Smooth muscle cell (in vitro differentiated cells): ENCODE measurements around the gene RPL18. TPM values are rescaled to one million over a fixed set of nuclear protein-coding genes. Genes with fewer than 3 reads are reported as not detected.

Source experiments
- DNase-seq: peaks from one replicate; lab custom pipeline; 2025; ENCODE audit not compliant: unreplicated experiment; lab: John Stamatoyannopoulos, UW
- H2AFZ ChIP-seq: fragments of 200-600 bp; sonication (generic); 2 replicates; pipeline ENCODE4 v1.6.0; 2016; ENCODE audit warnings: antibody characterized with exemption, low read depth, mild to moderate bottlenecking
- H3F3A ChIP-seq: fragments of 200-600 bp; sonication (generic); 2 replicates; pipeline ENCODE4 v1.6.0; 2017; ENCODE audit warnings: antibody characterized with exemption, low read depth
- H3K27ac ChIP-seq: fragments of 200-600 bp; sonication (generic); 2 replicates; pipeline ENCODE4 v1.5.1; 2016; ENCODE audit warnings: low read depth, mild to moderate bottlenecking
- H3K27me3 ChIP-seq: fragments of 200-600 bp; sonication (generic); 2 replicates; pipeline ENCODE4 v1.6.1; 2016; ENCODE audit warnings: low read depth, mild to moderate bottlenecking
- H3K36me3 ChIP-seq: fragments of 200-600 bp; sonication (generic); 2 replicates; pipeline ENCODE4 v1.5.1; 2016; ENCODE audit warnings: low read depth
- H3K4me1 ChIP-seq: fragments of 200-600 bp; sonication (generic); 2 replicates; pipeline ENCODE4 v1.5.1; 2016; ENCODE audit warnings: low read depth
- H3K4me2 ChIP-seq: fragments of 200-600 bp; sonication (generic); 2 replicates; pipeline ENCODE4 v1.6.0; 2016; ENCODE audit warnings: mild to moderate bottlenecking
- H3K4me3 ChIP-seq: fragments of 200-600 bp; sonication (generic); 2 replicates; pipeline ENCODE4 v1.5.1; 2016; ENCODE audit warnings: mild to moderate bottlenecking
- H3K79me2 ChIP-seq: fragments of 200-600 bp; sonication (generic); 2 replicates; pipeline ENCODE4 v1.6.0; 2016; ENCODE audit warnings: low read depth, mild to moderate bottlenecking
- H3K9ac ChIP-seq: fragments of 200-600 bp; sonication (generic); 2 replicates; pipeline ENCODE4 v1.6.0; 2016; ENCODE audit warnings: low read depth
- H3K9me3 ChIP-seq: fragments of 200-600 bp; sonication (generic); replicated peaks from 2 replicates; pipeline ENCODE4 v1.5.1; 2016; ENCODE audit warnings: low read depth
- H4K20me1 ChIP-seq: fragments of 200-600 bp; sonication (generic); 2 replicates; pipeline ENCODE4 v1.6.0; 2016; ENCODE audit warnings: low read depth
- CTCF ChIP-seq: fragments of 200-600 bp; sonication (generic); IDR thresholded peaks from 2 replicates; pipeline ENCODE4 v1.5.1; 2017; ENCODE audit warnings: borderline replicate concordance, mild to moderate bottlenecking, antibody characterized with exemption; ENCODE audit not compliant: insufficient read depth, poor library complexity, severe bottlenecking
- WGBS: methylation state at CpG from one replicate; pipeline ENCODE4 v1.1.7; 2016; ENCODE audit warnings: low lambda C conversion rate; 5-methylcytosine and 5-hydroxymethylcytosine counted together
- polyA plus RNA-seq: library from polyadenylated mRNA; unstranded; fragments of >200 nt; fragmentation: Nextera tagmentation; extraction: Ambion mirVana; gene quantifications from 2 replicates; pipeline ENCODE4 v1.2.1, GENCODE V29; 2016
- total RNA-seq: library from RNA; depleted of rRNA; stranded (reverse); fragments of >200 nt; gene quantifications from 2 replicates; pipeline ENCODE4 v1.2.3, GENCODE V29; 2014

RPL18 gene
- total and polyA plus RNA-seq, 2 experiments from 2014 or later = 666 to 1,519 TPM

- Histone ChIP-seq H3K9me3 (no peaks in the 10 kb centered on the region), H3K4me1 (peaks cover 18% of the 10 kb centered on the region), H3F3A (no peaks in the 10 kb centered on the region), H3K79me2 (peaks cover 3% of the 10 kb centered on the region), H3K27ac (peak overlapping the region; percentile 79), H3K36me3 (no peaks in the 10 kb centered on the region), H4K20me1 (peaks cover 1% of the 10 kb centered on the region), H3K4me2 (peak overlapping the region; percentile 82), H3K4me3 (peak overlapping the region; percentile 65), H2AFZ (peak overlapping the region; percentile 40), H3K9ac (peak overlapping the region; percentile 68), H3K27me3 (no peaks in the 10 kb centered on the region)
- no peak for DNase-seq
- 27% methylated on average over 8 of the region's 8 CpGs for WGBS
- no peak for TF ChIP-seq CTCF
Observed at GRCh38 chr19:48623556-48624066, 4.6 kb upstream of the RPL18 start.

GRCh38 chr19:48619692-48620585 is 961 bp upstream of the RPL18 start:
- peaks cover 3% of the 10 kb centered on the region for H3K36me3 ChIP-seq
- H3K4me2 ChIP-seq = peak overlapping the region; percentile 85
- H2AFZ ChIP-seq = peak overlapping the region; percentile 78
- peaks cover 21% of the 10 kb centered on the region for H3F3A ChIP-seq
- H3K27me3 ChIP-seq = no peaks in the 10 kb centered on the region
- peak overlapping the region; percentile 93 for H3K4me3 ChIP-seq
- DNase-seq = no peak
- no peaks in the 10 kb centered on the region for H3K9me3 ChIP-seq
- peaks cover 31% of the 10 kb centered on the region for H3K4me1 ChIP-seq
- TF ChIP-seq CTCF = no peak
- 42% methylated on average over 6 of the region's 6 CpGs for WGBS
- H3K9ac ChIP-seq = peak overlapping the region; percentile 78
- peaks cover 38% of the 10 kb centered on the region for H4K20me1 ChIP-seq
- peaks cover 27% of the 10 kb centered on the region for H3K79me2 ChIP-seq
- peak overlapping the region; percentile 79 for H3K27ac ChIP-seq

GRCh38 chr19:48618278-48618915 is 581 bp downstream of the RPL18 start:
- peaks cover 24% of the 10 kb centered on the region for H3K4me1 ChIP-seq
- no peaks in the 10 kb centered on the region for H3K9me3 ChIP-seq
- H3K9ac ChIP-seq = peak overlapping the region; percentile 97
- H4K20me1 ChIP-seq = peaks cover 41% of the 10 kb centered on the region
- peaks cover 3% of the 10 kb centered on the region for H3K36me3 ChIP-seq
- DNase-seq = no peak
- H3K79me2 ChIP-seq = peaks cover 27% of the 10 kb centered on the region
- 1% methylated on average over 18 of the region's 18 CpGs for WGBS
- no peak for TF ChIP-seq CTCF
- no peaks in the 10 kb centered on the region for H3K27me3 ChIP-seq
- H3K4me3 ChIP-seq = peak overlapping the region; percentile 93
- no peak overlapping the region for H2AFZ ChIP-seq
- H3K27ac ChIP-seq = peak overlapping the region; percentile 79
- H3F3A ChIP-seq = peaks cover 21% of the 10 kb centered on the region
- H3K4me2 ChIP-seq = peak overlapping the region; percentile 91
